Measurements from ENCODE around the gene SLC16A9.

The SLC16A9 gene

DNA sequence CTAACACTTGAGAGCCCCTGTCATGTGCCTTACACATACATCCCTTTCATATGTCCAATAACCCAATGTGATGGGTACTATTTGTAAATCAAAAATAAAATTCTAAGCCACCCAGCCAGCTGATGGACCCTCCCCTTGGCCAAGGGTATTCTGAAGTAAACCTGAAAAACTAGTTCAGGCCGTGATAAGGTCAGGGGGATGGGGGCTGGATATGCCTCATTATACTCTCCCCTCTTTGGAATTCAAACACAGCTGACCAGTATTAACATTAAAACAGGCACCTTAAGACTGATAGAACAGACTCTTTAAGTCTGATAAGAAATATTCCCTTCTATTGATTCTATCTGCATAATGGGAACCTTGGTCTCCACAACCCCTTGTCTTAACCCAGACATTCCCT is 51.9 kb downstream of the SLC16A9 start:
- no peak overlapping the region for H3K4me3 ChIP-seq (ENCODE audit: control insufficient read depth, low read depth, low read length)
- no peak for DNase-seq (ENCODE audit: low read depth)
- TF ChIP-seq, protein P1, sequence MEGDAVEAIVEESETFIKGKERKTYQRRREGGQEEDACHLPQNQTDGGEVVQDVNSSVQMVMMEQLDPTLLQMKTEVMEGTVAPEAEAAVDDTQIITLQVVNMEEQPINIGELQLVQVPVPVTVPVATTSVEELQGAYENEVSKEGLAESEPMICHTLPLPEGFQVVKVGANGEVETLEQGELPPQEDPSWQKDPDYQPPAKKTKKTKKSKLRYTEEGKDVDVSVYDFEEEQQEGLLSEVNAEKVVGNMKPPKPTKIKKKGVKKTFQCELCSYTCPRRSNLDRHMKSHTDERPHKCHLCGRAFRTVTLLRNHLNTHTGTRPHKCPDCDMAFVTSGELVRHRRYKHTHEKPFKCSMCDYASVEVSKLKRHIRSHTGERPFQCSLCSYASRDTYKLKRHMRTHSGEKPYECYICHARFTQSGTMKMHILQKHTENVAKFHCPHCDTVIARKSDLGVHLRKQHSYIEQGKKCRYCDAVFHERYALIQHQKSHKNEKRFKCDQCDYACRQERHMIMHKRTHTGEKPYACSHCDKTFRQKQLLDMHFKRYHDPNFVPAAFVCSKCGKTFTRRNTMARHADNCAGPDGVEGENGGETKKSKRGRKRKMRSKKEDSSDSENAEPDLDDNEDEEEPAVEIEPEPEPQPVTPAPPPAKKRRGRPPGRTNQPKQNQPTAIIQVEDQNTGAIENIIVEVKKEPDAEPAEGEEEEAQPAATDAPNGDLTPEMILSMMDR (IDR thresholded peaks at IDR 0.05; ENCODE audit: control insufficient read depth, insufficient read depth, low read depth, low read length, missing control alignments), result no peak

DNA sequence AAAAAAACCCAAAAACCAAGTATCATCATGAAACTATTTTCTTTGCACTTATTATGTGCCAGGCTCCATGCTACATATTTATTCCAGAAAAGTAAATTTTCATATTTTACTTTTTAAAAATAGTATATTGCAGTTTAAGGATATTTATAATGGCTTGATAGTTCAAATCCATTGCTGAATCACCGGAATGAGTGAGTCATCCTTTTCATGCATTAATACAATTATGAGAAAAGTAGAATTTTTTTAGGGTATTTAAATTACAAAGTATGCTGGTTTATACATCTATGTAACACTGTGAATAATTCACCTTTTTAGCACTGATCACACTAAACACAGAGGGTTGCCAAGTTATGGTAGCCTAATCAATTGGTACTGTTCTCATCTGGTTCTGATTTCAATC is 54.3 kb downstream of the SLC16A9 start:
- DNase-seq (ENCODE audit: low read depth), result no peak
- TF ChIP-seq, protein P1 (IDR thresholded peaks at IDR 0.05; ENCODE audit: control insufficient read depth, insufficient read depth, low read depth, low read length, missing control alignments), result no peak
- H3K4me3 ChIP-seq (ENCODE audit: control insufficient read depth, low read depth, low read length), result no peak overlapping the region

DNA sequence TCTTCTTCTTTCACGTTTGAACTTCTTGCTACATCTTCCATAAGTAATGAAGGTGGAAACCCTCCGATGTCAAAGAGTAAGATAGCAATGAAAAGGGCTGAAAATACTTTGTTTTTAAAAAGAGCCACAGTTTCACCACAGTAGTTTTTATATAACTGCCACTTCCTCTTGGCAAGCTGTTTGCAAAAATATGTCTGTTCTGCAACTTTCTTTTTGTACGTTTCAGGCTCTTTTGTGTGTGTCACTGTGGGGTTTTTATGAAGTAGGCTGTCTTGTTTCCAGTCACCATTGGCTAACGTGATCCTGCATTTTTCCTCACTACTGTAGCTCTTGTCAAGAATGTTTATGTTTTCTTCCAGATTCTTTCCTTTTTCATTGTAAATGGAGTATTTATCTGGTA is 55.6 kb downstream of the SLC16A9 start:
- DNase-seq (ENCODE audit: low read depth), result no peak
- TF ChIP-seq, protein P1 (IDR thresholded peaks at IDR 0.05; ENCODE audit: control insufficient read depth, insufficient read depth, low read depth, low read length, missing control alignments), result no peak
- no peak overlapping the region for H3K4me3 ChIP-seq (ENCODE audit: control insufficient read depth, low read depth, low read length)

DNA sequence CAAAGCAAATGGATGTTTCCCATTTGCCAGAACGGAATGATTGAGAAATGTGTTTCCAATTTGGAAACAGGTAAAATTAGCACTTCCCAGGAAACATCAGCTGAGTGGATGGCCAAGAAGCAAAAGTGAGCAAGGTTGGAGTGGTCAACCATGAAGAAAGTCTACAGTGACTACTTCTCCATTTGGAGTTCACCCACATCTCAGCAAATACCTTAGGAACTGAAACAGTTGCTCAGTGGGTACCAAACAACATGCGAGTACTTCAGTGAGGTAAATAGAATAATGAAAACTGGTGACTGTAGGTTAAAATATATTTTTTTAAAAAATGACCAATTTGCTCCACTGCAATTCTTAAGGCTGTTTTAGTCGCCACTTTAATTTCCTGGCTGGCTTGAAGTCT is 57.7 kb downstream of the SLC16A9 start:
- DNase-seq (ENCODE audit: low read depth), result no peak
- TF ChIP-seq, protein P1 (IDR thresholded peaks at IDR 0.05; ENCODE audit: control insufficient read depth, insufficient read depth, low read depth, low read length, missing control alignments), result no peak
- H3K4me3 ChIP-seq (ENCODE audit: control insufficient read depth, low read depth, low read length), result no peak overlapping the region

DNA sequence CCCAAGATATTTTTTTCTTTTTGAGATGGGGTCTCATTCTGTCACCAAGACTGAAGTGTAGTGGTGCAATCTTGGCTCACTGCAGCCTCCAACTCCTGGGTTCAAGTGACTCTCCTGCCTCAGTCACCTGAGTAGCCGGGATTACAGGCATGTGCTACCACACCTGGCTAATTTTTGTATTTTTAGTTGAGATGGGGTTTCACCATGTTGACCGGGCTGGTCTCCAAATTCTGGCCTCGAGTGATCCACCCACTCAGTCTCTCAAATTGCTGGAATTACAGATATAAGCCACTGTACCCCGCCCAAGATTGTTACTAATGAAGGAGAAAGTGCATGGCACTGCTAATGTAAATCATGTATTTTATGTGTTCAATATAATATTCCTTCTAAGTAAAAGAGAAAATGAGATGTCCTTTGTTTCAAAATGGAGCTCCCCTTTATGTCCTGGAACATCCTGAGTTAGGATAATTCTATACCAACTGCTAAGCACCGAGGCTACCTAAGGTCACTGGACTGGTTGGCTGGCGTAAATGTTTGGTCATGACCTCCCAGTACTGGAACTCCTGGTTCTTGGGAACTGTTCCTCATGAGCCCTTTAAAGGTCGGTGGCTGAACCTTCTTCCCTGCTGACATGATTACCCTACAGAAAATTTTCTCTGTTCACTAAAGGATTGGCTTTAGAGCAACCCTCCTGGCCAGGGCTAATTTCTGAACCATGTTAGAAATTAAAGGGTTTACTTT is 59.9 kb downstream of the SLC16A9 start:
- TF ChIP-seq, protein P1 (IDR thresholded peaks at IDR 0.05; ENCODE audit: control insufficient read depth, insufficient read depth, low read depth, low read length, missing control alignments), result no peak
- no peak for DNase-seq (ENCODE audit: low read depth)
- H3K4me3 ChIP-seq (ENCODE audit: control insufficient read depth, low read depth, low read length), result no peak overlapping the region

DNA sequence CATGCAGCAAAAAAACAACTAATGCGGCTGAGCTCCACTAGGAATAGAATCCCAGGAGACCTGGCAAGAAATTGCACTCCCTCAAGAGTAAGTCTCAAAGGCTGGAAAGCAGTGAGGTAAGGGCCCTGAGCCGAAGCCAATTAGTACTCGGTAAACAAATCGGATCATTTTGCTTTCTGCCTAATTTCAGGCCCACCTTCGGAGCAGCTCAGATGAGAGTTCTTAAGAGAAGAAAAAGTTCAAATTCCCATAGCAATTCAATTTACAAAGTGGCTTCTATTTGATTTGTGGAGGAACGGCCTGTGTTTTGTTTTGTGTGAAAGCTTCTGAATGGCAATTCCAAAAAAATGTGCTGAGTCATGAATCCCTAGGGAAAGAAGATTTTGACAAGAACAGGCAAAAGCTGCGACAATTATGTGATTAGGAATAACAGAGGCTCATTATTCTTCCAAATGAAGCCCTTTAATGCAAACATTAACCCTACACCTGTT is 60.9 kb downstream of the SLC16A9 start:
- H3K4me3 ChIP-seq (ENCODE audit: control insufficient read depth, low read depth, low read length), result no peak overlapping the region
- no peak for DNase-seq (ENCODE audit: low read depth)
- TF ChIP-seq, protein P1 (IDR thresholded peaks at IDR 0.05; ENCODE audit: control insufficient read depth, insufficient read depth, low read depth, low read length, missing control alignments), result no peak

Data from AG09309 (cell line).